ENCODE data around the gene PBRM1.

Gene PBRM1

DNA sequence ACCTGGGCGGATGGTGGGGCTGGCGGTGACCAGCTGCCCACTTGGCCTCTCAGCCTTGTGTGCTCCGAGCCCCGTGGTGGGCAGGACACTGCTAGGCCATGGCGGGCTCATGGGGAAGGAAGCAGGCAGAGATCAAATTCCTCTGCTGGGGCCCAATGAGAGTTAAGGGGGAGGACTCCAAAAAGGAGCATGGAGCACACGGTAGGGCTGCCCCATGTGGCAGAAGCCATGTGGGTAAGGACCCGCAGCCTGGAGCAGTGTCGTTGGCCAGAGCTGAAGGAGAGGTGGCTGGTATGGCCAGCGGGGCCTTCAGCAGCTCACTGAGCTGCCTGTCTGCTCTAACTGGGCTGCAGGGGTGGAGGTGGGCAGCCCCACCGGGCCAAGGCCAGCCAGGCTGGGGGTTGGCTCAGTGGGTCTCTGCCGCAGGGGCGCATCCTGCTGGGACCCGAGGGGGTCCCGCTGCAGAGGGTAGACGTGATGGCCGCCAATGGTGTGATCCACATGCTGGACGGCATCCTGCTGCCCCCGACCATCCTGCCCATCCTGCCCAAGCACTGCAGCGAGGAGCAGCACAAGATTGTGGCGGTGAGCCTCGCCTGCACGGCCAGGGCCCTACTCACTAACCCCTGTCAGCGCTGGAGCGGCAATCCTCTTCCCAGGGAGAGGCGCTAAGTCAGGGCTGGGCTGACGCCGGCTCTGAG is 179.3 kb downstream of the PBRM1 start:
- H3K4me3 ChIP-seq (replicated peaks; ENCODE audit: low read depth, low read length) = no peak overlapping the region
- no peak for DNase-seq (ENCODE audit: extremely low read depth, low read depth)
- TF ChIP-seq, protein P1, sequence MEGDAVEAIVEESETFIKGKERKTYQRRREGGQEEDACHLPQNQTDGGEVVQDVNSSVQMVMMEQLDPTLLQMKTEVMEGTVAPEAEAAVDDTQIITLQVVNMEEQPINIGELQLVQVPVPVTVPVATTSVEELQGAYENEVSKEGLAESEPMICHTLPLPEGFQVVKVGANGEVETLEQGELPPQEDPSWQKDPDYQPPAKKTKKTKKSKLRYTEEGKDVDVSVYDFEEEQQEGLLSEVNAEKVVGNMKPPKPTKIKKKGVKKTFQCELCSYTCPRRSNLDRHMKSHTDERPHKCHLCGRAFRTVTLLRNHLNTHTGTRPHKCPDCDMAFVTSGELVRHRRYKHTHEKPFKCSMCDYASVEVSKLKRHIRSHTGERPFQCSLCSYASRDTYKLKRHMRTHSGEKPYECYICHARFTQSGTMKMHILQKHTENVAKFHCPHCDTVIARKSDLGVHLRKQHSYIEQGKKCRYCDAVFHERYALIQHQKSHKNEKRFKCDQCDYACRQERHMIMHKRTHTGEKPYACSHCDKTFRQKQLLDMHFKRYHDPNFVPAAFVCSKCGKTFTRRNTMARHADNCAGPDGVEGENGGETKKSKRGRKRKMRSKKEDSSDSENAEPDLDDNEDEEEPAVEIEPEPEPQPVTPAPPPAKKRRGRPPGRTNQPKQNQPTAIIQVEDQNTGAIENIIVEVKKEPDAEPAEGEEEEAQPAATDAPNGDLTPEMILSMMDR (IDR thresholded peaks at IDR 0.05; ENCODE audit: low read depth, low read length, missing control alignments) = no peak

DNA sequence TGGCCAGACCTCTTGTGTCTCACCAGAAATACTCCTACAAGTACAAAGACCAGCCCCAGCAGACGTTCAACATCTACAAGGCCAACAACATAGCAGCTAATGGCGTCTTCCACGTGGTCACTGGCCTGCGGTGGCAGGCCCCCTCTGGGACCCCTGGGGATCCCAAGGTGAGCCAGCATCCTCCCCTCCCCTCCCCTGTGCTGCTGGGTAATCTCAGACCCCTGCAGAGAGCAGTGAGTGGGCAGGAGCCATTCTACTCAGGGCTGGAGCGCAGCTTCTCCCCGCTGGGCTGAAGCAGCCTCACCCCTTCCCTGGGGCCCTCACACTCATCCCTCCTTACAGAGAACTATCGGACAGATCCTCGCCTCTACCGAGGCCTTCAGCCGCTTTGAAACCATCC is 180.7 kb downstream of the PBRM1 start:
- no peak overlapping the region for H3K4me3 ChIP-seq (replicated peaks; ENCODE audit: low read depth, low read length)
- TF ChIP-seq, protein P1 (IDR thresholded peaks at IDR 0.05; ENCODE audit: low read depth, low read length, missing control alignments) = no peak
- DNase-seq (ENCODE audit: extremely low read depth, low read depth) = no peak

DNA sequence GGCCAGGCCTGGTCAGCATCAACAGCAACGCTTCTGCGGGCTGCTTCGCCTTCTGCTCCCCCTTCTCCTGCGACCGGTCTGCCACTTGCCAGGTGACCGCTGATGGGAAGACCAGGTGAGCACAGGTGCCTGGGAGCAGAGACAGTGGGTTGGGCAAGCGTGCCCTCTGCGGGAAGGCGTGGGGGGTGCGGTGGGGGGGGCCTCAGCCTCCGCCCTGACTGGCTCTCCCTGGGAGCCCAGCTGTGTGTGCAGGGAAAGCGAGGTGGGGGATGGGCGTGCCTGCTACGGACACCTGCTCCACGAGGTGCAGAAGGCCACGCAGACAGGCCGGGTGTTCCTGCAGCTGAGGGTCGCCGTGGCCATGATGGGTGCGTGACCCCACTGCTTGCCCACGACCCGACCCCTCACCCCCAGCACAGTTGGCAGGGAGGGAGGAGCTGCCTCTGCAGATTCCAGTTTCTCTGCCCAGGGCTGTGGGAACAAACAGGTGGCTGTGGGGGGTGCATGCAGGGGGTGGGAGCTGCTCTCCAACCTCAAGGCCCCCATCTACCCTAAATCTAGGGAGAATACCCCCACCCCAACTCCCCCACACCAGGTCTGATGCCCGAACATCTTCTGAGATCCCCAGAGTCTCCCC is 181.8 kb downstream of the PBRM1 start:
- DNase-seq (ENCODE audit: extremely low read depth, low read depth) = no peak
- no peak overlapping the region for H3K4me3 ChIP-seq (replicated peaks; ENCODE audit: low read depth, low read length)
- TF ChIP-seq, protein P1 (IDR thresholded peaks at IDR 0.05; ENCODE audit: low read depth, low read length, missing control alignments) = no peak

DNA sequence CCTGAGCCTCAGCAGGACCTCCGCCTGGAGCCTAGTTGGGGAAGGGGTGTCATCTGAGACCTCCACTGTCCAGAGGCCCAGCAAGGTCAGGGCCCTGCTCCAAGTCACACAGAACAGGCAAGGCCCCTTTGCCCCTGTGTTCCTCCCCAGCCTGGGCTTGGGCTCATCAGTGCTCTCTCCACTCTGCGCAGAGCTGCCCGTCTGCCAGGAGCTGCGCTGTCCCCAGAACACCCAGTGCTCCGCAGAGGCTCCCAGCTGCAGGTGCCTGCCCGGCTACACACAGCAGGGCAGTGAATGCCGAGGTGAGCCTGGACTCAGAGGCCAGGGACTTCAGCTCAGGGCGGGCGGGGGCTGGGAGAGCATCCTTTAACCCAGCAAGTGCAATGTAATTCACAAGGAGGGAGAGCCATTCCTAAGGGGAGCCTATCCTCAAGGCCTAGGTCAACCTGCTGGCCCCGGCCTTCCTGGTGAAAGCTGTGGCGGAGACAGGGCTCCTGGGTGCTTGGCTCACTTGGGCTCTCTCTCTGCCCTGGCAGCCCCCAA is 182.8 kb downstream of the PBRM1 start:
- DNase-seq (ENCODE audit: extremely low read depth, low read depth) = no peak
- TF ChIP-seq, protein P1 (IDR thresholded peaks at IDR 0.05; ENCODE audit: low read depth, low read length, missing control alignments) = no peak
- no peak overlapping the region for H3K4me3 ChIP-seq (replicated peaks; ENCODE audit: low read depth, low read length)

DNA sequence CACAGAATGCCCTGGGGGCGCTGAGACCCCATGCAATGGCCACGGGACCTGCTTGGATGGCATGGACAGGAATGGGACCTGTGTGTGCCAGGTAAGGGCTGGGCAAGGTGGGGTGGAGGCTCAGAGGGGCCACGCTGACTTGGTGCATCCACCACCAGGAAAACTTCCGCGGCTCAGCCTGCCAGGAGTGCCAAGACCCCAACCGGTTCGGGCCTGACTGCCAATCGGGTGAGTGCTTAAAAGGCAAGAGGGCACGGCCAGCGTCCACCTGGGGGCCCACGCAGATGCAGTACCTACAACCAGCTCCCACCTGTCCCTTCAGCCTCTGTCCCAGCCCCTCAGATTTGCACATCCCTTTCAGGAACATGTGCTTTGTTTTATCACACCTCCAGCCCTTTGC is 183.7 kb downstream of the PBRM1 start:
- H3K4me3 ChIP-seq (replicated peaks; ENCODE audit: low read depth, low read length) = no peak overlapping the region
- TF ChIP-seq, protein P1 (IDR thresholded peaks at IDR 0.05; ENCODE audit: low read depth, low read length, missing control alignments) = no peak
- DNase-seq (ENCODE audit: extremely low read depth, low read depth) = no peak

DNA sequence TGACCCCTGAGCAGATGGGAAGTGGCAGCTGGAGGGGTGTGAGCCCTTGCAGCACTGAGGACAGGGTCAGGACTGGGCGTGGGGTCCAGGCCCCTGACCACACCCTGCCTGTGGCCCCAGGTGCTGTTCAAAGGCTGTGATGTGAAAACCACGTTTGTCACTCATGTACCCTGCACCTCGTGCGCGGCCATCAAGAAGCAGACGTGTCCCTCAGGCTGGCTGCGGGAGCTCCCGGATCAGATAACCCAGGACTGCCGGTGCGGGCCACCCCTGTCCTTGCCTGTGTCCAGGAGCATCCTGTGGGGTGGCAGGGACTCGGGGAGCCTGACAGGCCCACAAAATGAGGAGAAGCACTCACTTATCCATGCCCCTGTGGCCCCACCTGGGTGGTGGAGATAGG is 184.7 kb downstream of the PBRM1 start:
- H3K4me3 ChIP-seq (replicated peaks; ENCODE audit: low read depth, low read length) = no peak overlapping the region
- DNase-seq (ENCODE audit: extremely low read depth, low read depth) = no peak
- TF ChIP-seq, protein P1 (IDR thresholded peaks at IDR 0.05; ENCODE audit: low read depth, low read length, missing control alignments) = no peak
